ENCODE data around the gene TRPM1. TPM values are rescaled to one million over a fixed set of nuclear protein-coding genes. Genes with fewer than 3 reads are reported as not detected.

The TRPM1 gene
- total RNA-seq, 2 donors from 2014 or later = not detected

DNA sequence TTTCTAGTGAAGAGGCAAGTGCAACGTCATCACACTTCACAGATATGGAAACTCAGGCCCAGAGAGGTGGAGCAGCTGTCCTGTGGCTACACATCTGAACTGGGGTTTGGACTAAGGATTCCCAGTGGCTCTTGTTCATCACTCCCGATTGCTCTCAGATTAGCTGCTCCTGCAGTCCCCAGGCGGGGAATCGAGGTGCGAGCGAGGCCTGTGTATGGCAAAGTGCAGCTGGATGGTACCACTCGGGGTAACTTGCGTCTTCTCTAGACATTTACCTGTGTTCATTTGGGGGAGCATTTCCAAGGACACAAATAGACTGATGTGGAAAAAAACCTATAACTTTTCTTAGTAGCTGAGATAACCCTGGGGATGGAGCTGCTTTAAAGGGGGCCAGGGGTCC lies 45.9 kb upstream of the TRPM1 start:
- no peak for TF ChIP-seq CTCF (conservative IDR thresholded peaks at IDR 0.05)
- peaks cover 14% of the 10 kb centered on the region for H3K9me3 ChIP-seq (ENCODE audit: control insufficient read depth, low read length)
- H3K4me3 ChIP-seq (ENCODE audit: low read length) = no peak overlapping the region
- H3K9me3 Mint-ChIP-seq = peaks cover 4% of the 10 kb centered on the region
- no peaks in the 10 kb centered on the region for H3K4me1 ChIP-seq (ENCODE audit: control insufficient read depth, insufficient read depth, low read length)
- DNase-seq = no peak
- H3K9ac ChIP-seq (ENCODE audit: extremely low read depth, low read length, poor library complexity, severe bottlenecking) = no peak overlapping the region
- H3K27ac ChIP-seq (ENCODE audit: low read depth, low read length) = peak overlapping the region; percentile 91
- 86 to 88% methylated on average over 5 to 8 of the region's 8 CpGs for WGBS, 2 experiments (ENCODE audit: insufficient coverage in 1 of 2, insufficient read length in 1 of 2)
- H3K4me3 Mint-ChIP-seq = no peak overlapping the region
- H3K4me1 Mint-ChIP-seq = peaks cover 31% of the 10 kb centered on the region
- no peaks in the 10 kb centered on the region for H3K27me3 ChIP-seq (ENCODE audit: control insufficient read depth, insufficient read depth, low read length, poor library complexity, severe bottlenecking)
- H3K27ac Mint-ChIP-seq = no peak overlapping the region
- no peaks in the 10 kb centered on the region for H3K36me3 ChIP-seq (ENCODE audit: control insufficient read depth, insufficient read depth, low read length)
- H3K36me3 Mint-ChIP-seq (ENCODE audit: low read depth) = no peaks in the 10 kb centered on the region
- H3K27me3 Mint-ChIP-seq (ENCODE audit: insufficient read depth) = no peaks in the 10 kb centered on the region

DNA sequence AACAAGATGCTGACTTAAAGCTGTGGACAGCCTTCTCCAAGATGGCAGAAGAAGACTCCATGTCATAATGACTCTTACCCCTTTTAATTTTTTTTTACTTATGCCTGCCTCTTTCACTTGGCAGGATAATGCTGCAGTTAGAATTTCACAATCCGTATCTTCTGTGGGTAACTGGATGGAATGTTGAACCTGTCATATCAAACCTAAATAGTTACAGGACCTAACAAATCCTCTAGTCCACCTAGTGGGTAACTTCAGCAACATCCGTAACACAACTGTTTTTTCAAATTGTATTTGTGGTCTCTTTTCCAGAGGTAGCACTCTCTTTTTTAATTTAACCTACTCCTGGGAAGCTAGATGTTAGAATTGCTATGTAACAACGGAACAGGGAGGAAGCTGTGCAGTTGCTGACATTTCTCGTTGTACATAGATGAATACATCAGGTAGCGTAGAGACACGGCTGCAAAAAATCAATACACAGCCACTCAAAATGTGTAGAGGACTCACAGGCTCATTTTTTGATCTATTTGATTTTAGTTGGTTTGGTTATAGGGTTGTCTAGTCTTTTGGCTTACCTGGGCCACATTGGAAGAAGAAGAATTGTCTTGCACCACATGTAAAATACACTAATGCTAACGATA lies 43.9 kb upstream of the TRPM1 start:
- H3K9ac ChIP-seq (ENCODE audit: extremely low read depth, low read length, poor library complexity, severe bottlenecking) = no peak overlapping the region
- Mint-ChIP-seq H3K36me3 (ENCODE audit: low read depth) (no peaks in the 10 kb centered on the region), H3K4me3 (no peak overlapping the region), H3K4me1 (peaks cover 22% of the 10 kb centered on the region), H3K9me3 (no peaks in the 10 kb centered on the region), H3K27me3 (ENCODE audit: insufficient read depth) (no peaks in the 10 kb centered on the region), H3K27ac (no peak overlapping the region)
- no peaks in the 10 kb centered on the region for H3K36me3 ChIP-seq (ENCODE audit: control insufficient read depth, insufficient read depth, low read length)
- no peaks in the 10 kb centered on the region for H3K27me3 ChIP-seq (ENCODE audit: control insufficient read depth, insufficient read depth, low read length, poor library complexity, severe bottlenecking)
- H3K4me1 ChIP-seq (ENCODE audit: control insufficient read depth, insufficient read depth, low read length) = no peaks in the 10 kb centered on the region
- TF ChIP-seq CTCF (conservative IDR thresholded peaks at IDR 0.05) = peak; percentile 68
- DNase-seq = no peak
- WGBS, 2 experiments (ENCODE audit: insufficient coverage in 1 of 2, insufficient read length in 1 of 2) = 81 to 100% methylated on average over 3 to 7 of the region's 7 CpGs
- no peaks in the 10 kb centered on the region for H3K9me3 ChIP-seq (ENCODE audit: control insufficient read depth, low read length)
- no peak overlapping the region for H3K27ac ChIP-seq (ENCODE audit: low read depth, low read length)
- H3K4me3 ChIP-seq (ENCODE audit: low read length) = no peak overlapping the region

DNA sequence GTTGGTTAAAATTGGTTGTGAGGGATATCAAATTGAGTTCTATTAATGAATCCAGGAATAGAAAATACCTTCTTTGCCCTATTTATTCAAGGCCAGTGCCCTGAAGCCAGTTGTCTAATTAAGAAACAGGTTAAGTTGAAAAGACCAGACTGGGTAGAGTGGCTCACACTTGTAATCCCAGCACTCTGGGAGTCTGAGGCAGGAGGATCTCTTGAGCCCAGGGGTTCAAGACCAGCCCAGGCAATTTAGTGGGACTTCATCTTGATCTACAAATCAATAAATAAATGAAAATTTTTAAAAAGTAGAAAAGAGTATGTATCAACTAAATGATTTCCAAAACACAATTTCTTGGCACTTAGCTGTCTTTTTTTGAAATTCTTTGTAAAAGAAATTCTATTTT lies 40.3 kb upstream of the TRPM1 start:
- no peaks in the 10 kb centered on the region for H3K4me1 Mint-ChIP-seq
- no peak overlapping the region for H3K27ac ChIP-seq (ENCODE audit: low read depth, low read length)
- no peaks in the 10 kb centered on the region for H3K36me3 ChIP-seq (ENCODE audit: control insufficient read depth, insufficient read depth, low read length)
- no peaks in the 10 kb centered on the region for H3K4me1 ChIP-seq (ENCODE audit: control insufficient read depth, insufficient read depth, low read length)
- no peaks in the 10 kb centered on the region for H3K36me3 Mint-ChIP-seq (ENCODE audit: low read depth)
- H3K27me3 Mint-ChIP-seq (ENCODE audit: insufficient read depth) = no peaks in the 10 kb centered on the region
- H3K9me3 ChIP-seq (ENCODE audit: control insufficient read depth, low read length) = no peaks in the 10 kb centered on the region
- no peak overlapping the region for H3K27ac Mint-ChIP-seq
- H3K9ac ChIP-seq (ENCODE audit: extremely low read depth, low read length, poor library complexity, severe bottlenecking) = no peak overlapping the region
- H3K9me3 Mint-ChIP-seq = no peaks in the 10 kb centered on the region
- TF ChIP-seq CTCF (conservative IDR thresholded peaks at IDR 0.05) = no peak
- no peaks in the 10 kb centered on the region for H3K27me3 ChIP-seq (ENCODE audit: control insufficient read depth, insufficient read depth, low read length, poor library complexity, severe bottlenecking)
- no peak overlapping the region for H3K4me3 ChIP-seq (ENCODE audit: low read length)
- no peak overlapping the region for H3K4me3 Mint-ChIP-seq
- DNase-seq = no peak

Measured in endodermal cell (in vitro differentiated cells).